Suprapubic skin (tissue), 3 donors: ENCODE measurements around the gene JUND.

ENCODE experiments used
- EP300 ChIP-seq: sonication (generic); formaldehyde crosslinking; IDR thresholded peaks from one replicate; pipeline ENCODE4 v1.6.1; 2017; ENCODE audit warnings: antibody characterized with exemption
- TF ChIP-seq, protein P1 (sequence below), 2 donors: fragments of 200-600 bp in 1 of 2; fragments of 450-650 bp in 1 of 2; sonication (generic) in 1 of 2; IDR thresholded peaks; one replicate each; pipeline ENCODE4 v1.5.1; 2016 to 2019; ENCODE audit warnings: antibody characterized with exemption in 2 of 2, mild to moderate bottlenecking in 1 of 2, moderate library complexity in 1 of 2

DNA sequence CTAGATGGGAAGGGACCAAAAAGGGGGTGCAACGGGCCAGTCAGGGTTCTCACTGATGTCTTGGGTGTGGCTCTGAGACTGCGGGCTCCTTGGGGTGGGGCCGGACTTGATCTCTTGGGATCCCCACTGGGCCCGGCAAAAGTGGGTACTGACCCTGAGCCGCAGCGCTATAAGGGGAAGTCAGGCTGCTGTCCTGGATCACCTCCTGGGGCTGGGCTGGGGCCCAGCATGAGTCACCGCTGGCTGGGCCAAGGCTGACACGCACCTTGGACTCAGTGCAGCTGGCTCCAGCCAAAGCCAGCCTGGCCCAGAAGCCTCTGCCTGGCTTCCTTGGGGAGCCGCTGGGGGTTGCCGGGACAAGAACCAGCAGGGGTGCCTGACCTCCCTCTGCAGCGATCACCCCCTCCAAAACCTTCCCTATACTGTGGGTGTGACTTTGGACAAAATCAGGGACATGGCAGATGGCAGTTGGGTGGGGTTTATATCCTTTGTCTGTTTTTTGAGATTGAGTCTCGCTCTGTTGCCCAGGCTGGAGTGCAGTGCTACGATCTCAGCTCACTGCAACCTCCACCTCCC, 6.6 kb downstream of the JUND start:
- TF ChIP-seq, protein P1, sequence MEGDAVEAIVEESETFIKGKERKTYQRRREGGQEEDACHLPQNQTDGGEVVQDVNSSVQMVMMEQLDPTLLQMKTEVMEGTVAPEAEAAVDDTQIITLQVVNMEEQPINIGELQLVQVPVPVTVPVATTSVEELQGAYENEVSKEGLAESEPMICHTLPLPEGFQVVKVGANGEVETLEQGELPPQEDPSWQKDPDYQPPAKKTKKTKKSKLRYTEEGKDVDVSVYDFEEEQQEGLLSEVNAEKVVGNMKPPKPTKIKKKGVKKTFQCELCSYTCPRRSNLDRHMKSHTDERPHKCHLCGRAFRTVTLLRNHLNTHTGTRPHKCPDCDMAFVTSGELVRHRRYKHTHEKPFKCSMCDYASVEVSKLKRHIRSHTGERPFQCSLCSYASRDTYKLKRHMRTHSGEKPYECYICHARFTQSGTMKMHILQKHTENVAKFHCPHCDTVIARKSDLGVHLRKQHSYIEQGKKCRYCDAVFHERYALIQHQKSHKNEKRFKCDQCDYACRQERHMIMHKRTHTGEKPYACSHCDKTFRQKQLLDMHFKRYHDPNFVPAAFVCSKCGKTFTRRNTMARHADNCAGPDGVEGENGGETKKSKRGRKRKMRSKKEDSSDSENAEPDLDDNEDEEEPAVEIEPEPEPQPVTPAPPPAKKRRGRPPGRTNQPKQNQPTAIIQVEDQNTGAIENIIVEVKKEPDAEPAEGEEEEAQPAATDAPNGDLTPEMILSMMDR (IDR thresholded peaks at IDR 0.05): no peak
- no peak for TF ChIP-seq EP300
